Ureter (tissue), 1 donor: Measurements from ENCODE around the gene CDC123. TPM values are rescaled to one million over a fixed set of nuclear protein-coding genes. Genes with fewer than 3 reads are reported as not detected.
"Not testable (repeated sequence)": the region's sequence is repeated elsewhere in the genome, so short reads cannot be mapped to it uniquely, and the experiment has no call there.

Experiments
- DNase-seq: peaks from one replicate; pipeline ENCODE4 v3.0.0-alpha.2; 2020; ENCODE audit warnings: low spot score
- total RNA-seq: library from RNA; stranded (reverse); gene quantifications from one replicate; pipeline ENCODE4 v1.2.4, GENCODE V29; 2023
- donor health status: DM: yes; HTN: yes; CAD: no.

The CDC123 gene, protein sequence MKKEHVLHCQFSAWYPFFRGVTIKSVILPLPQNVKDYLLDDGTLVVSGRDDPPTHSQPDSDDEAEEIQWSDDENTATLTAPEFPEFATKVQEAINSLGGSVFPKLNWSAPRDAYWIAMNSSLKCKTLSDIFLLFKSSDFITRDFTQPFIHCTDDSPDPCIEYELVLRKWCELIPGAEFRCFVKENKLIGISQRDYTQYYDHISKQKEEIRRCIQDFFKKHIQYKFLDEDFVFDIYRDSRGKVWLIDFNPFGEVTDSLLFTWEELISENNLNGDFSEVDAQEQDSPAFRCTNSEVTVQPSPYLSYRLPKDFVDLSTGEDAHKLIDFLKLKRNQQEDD
- total RNA-seq: 60.7 TPM

DNA sequence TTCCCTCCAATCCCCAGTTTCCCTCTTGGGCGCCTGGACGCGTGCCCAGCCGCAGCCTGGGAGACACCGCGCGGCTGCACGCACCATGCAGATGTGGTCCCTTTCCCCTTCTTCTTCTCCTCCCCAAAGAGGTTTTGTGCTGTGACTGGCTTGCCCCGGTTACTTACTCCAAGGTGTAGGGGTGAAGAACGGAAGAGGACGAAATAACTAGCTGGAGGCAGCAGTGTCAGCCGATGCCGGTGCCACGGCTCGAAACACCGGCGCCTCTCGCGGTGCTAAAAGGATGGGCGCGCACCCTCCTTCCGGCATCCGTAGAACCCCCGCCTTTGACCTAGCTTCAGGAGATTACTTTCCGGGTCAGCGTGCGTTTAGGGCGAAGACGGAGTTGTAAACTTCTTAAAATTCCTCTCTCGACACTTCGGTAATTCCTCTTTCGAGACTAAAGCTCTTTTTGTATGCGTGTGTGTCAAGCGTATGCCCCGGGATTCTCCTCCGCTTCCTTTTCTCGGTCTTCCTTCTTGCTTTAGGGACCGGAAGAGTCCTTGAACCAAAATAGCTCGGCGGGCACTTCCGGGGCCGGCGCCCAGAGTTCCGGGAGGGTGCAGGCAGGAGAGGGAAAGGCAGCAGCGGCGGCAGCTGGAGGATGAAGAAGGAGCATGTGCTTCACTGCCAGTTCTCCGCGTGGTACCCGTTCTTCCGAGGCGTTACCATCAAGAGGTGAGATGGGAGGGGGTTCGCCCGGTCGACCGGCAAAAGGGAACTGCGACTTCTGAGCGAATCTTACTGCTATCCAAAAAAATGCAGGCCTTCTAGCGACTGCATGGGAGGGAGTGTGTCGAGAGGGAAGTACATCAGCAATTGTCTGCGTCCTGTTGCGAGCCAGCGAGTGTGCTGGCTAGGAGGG lies at the start of gene CDC123, which contains the start of gene NUDT5:
CDC123 (plus strand) TSS at position 586 of the 904 bp plus-strand sequence; CDS start at position 644, 58 bp downstream.
NUDT5 (minus strand) TSS at position 289 of the 904 bp plus-strand sequence. CDS start 9,600 bp downstream, outside the sequence.
- peak; percentile 87 for DNase-seq

DNA sequence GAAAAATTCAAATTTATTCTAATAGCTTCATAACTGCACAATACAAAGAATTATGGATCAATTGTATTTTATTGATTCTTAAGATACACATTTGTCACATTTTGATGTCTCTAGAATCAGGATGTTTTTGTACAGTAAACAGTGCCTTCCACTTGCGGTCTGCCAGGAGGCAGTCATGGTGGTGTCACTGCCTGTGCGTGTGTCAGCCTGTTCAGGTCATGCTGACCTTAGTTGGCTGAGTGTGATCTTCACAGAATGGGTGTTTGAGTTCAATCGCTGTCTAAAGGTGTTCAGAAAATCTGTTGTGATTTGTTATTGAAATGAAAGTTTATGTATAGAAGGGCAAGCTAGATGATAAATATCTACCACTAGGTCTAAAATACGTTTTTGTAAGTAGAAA lies 45.8 kb upstream of the CDC123 start:
- no peak for DNase-seq

DNA sequence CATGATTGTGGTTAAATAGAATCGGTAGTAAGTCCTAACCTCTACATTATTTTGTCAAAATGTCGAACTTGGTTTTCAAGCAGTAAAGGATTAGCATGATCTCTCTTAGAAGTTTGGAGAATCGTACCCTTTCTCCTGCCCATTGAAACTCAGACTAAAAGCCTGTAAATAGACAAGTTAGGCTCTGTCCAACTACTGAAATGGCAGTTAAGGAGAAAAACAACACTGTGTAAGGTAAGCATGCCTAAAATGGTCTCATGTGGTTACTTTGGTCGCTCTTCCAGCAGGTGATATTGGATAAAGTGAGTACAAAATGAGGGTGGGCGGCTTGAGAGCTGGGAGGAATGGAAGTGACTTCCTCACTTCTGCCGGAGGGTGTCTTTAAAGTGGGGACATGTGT lies 41.5 kb upstream of the CDC123 start:
- no peak for DNase-seq

DNA sequence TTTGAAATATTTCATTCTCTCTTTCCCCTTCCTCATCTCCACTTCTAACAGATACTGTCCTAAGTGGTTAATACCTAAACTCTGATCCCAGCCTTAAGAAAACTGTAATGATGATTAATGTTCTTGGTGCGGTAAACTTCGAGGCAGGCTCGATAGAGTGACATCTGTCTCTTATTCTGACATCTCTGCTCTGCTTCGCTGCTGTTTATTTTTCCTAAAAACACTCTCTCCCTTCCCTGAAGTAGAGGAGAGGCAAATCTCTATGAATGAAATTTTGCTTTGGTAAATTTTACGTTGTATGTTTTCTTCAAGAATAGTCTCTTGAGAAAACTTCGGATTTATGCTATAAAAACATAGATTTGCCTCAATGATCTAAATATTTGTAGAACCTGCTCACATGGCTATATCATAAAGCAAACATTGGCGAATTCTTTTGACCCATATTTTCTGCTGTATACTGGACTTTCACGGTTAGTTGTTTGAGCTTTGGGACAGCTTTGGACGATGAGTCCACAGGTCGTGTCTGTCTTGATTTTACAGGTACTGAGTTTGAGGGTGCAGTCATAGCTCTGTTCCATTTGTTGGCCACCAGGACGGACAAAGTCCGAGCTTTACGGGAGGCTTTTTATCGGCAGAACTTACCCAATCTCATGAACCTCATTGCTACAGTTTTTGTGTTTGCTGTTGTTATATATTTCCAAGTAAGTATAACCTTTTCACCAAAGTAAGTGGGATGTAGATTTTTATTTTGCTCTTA lies 39.4 kb upstream of the CDC123 start:
- DNase-seq: no peak

DNA sequence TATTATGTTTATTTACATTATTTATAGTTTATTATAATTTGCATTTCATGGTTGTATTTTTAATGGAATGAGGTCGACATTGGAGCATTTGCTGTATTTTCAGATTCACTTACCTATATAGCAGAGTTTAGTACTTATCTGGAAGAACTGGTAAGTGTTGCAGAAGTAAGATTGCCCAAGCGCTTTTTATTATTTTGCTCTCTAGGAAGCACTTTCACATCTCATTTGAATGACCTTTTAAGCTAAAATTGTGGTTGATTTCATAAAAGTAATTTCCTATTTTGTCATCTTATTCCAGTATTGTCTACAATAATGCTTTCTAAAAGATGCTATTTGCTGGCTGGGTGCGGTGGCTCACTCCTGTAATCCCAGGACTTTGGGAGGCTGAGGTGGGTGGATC lies 37.9 kb upstream of the CDC123 start:
- DNase-seq: no peak

DNA sequence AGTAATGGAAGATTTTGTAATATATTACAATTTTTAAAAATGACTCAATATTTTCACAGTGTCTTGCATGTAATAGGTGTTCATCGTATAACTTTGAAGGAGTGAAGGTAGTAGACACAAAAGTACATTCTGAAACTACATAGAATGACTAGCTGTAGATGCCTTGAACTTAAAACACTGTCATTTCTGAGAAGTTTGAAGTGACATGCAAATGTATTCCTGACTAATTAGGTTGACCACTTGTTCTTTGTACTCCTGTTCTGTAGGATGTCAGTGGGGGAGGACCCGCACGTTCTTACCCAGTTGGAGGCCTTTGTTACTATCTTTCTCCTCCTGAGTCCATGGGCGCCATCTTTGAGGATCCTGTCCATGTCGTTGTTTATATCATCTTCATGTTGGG lies 35.3 kb upstream of the CDC123 start:
- DNase-seq: no peak

DNA sequence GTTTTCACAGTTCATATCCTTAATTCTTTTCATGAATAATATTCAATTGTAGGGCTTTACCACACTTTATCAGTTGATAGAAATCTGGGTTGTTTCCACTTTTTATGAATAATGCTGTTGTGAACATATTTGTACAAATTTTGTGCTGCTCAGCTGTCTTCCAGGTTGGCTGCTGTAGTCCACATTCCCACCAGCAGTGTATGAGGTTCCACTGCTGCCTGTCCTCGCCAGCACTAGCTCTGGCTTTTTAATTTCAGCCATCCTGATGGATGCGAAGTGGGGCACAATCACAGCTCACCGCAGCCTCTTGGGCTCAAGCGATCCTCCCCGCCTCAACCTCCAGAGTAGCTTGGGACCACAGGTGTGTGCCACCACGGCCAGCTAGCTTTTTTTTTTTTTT lies 33.1 kb upstream of the CDC123 start:
- no peak for DNase-seq

DNA sequence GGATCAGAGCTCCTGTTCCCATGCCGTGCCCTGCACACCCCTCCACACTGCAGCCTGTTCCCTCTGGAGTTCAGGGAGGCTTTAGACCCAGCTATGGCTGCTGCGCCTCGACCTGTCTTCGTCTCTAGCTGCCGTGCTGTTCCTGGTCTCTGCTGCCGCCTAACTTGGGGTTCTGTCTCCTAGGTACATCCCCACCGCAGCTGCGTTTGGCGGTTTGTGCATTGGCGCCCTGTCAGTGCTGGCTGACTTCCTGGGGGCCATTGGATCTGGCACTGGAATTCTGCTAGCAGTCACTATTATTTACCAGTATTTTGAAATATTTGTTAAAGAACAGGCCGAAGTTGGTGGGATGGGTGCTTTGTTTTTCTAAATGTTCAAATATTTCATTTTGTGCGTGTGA lies 31.9 kb upstream of the CDC123 start:
- DNase-seq: no peak

DNA sequence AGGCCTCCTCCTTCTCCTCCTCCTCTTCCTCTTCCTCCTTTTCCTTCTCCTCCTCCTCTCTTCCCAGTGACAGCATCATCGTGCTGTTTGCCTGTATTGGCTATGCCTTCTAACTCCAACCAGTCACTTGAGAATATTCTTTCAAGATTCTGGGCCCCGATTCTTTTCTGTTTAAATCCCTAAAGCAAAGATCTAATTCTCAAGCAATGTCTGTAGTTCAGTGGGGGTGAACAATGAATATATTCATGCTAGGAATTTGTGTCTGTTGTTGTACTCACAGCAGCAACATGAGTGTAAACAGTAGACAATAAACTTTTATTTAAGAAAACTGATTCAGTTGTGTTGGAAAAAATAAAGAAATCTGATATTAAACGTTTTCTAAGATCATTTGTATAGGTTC lies 31.0 kb upstream of the CDC123 start:
- no peak for DNase-seq

DNA sequence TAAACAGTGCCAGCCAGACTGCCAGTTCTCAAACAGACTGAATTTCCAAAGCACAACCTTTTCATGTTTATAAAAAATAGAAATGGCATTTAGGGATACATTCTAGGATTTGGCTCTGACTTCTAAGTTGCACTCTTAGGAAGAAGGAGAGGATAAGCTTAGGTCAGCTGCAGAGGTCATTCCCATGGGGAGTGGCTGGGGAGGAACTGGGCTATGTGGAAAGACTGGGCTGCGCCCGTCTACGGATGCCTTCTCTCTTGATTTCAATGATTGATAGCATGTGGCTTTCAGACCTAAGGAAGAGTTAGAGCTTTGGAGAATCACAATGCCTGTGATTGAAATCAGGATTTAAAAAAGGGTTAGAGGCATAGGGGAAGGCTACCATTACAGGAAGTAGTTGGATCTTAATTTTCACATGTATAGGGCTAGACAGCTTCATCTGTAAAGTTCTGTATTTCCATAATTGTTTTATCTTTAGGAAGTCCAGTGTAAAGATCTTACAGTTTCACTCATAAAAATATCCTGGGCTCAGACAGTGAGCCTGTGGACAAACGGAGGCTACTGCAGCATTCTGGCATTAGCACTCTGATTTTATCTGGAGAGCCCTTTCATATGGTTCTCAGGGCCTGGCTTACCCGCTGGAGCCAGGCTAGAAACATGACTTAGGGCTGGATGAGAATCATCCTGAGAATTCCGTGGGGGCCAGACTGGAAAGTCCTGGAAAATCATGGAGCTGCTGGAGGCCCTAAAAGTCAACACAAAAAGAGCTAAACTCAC lies 29.8 kb upstream of the CDC123 start:
- no peak for DNase-seq

DNA sequence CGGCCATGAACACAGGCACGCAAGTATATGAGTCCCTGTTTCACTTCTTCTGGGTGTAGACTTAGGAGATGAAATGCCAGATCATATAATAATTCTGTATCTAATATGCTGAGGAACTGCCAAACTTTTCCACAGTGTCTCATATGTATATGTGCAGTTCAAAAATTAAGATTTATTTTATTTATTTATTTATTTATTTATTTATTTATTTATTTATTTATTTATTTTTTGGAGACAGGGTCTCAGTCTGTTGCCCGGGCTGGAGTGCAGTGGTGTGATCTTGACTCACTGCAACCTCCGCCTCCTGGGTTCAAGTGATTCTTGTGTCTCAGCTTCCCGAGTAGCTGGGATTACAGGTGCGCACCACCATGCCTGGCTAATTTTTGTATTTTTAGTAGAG lies 24.5 kb upstream of the CDC123 start:
- DNase-seq: not testable (repeated sequence)

DNA sequence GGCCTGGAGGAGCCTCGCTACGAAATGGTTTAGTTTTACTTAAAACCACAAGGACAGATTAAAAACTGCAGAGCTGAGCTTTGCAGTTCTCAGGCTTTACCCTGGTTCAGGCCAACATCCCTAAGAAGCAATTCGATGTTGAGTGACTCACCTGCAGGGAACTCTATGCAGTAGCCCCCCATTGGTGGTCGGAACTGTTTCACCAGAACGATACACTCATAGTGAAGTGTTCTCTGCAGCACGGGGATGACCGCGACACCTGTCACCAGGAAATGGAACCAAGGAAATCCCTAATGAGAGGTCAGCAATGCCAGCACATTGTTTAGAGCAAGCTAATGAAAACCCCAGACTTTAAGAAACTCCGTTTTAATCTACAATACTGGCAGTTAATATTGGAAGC lies 18.3 kb upstream of the CDC123 start:
- no peak for DNase-seq

DNA sequence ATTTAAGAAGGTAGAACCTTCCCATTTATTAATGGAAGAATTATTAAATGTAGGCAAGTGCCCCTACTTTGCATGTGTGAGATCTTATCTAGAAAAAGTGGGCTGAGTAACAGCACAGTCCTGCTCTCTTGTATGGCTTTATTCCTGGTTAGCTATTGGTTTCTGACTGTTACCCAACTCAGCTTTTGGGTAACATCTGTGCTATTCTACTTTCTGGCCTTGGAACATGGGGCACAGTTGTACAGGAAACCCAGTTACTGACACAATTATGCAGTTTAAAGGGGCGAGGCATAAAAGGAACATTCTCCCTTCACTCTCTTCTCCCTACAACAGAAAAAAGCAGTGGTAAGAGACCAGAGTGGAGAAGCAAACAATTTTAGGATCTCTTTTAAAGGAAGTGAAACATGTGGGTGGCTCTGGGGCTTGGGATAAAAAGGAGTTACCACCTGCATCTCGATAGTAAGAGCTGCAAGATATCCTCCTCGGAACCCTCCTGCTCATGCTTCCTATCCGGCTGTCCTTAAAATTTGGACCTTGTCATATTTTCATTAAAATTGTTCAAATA lies 16.3 kb upstream of the CDC123 start:
- no peak for DNase-seq

DNA sequence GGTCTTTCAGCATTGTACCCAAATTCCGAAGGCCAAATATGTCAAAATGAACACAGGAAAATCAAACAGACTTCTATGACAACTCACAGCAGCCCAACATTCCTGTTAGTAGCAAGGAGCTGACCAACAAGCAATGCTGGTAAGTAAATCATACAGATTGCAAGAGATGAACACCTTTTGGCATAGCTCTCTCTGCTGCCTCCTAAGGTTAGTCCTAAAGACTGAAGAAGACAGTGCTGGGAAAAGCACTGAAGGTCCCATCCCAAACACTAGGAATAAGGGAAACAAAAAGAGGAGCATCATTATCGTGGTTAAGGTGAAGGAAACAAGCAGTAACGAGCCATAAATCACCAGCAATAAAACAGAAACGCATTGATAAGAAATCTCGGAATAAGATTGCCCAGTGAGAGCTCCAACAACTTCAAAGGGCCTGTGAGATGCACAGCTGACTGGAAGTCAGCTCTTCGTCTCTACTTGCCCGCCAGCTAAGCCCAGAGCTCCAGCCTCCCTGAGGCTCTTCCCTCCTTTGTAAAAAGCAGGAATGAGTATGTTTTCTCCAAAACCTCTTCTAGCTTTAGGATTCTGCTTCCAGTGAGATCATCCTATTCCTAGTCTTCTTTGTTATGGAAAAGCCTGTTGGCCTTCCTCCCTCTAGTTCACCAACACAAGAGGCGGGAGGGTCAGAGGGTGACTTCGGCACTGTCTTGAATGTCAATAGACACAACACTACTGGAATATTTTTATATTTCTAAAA lies 15.6 kb upstream of the CDC123 start:
- no peak for DNase-seq

DNA sequence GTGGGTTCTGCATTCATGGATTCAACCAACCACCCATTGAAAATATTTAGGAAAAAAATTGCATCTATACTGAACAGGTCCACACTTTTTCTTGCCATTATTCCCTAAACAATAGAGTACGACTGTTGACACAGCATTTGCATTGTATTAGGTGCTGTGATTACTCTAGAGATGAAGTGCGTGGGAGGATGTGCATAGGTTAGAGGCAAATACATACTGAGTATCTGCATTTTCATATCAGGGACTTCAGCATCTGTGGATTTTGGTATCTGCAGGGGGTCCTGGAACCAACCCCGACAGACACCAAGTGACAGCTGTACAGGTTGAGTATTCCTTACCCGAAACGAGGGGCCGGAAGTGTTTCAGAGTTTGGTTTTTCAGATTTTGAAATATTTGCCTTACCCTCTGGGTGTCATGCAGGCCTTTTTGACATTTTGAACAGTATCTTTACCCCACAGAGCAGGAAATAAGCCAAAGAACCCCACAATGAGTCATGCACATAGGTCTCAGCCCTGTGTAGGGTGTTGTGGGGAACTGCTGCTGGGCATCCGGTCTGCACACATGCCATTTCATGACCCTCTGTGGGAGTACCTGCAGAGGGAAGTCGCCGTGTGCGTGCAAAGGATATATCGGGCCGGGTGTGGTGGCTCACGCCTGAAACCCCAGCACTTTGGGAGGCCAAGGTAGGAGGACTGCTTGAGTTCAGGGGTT lies 14.8 kb upstream of the CDC123 start:
- DNase-seq: no peak

DNA sequence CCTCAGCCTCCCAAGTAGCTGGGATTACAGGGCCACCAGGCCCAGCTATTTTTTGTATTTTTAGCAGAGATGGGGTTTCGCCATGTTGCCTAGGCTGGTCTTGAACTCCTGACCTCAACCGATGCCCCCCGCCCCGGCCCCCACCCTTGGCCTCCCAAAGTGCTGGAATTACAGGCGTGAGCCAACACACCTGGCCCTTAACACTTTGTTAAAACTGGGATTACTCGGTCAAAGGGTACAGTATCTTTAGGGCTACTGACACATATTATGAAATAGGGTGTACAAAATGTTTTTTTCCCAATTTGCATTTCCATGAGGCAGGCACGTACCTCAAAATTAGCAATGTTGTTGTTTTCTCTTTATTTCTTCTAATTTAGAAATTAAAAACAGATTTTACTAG lies 11.8 kb upstream of the CDC123 start:
- DNase-seq: no peak

DNA sequence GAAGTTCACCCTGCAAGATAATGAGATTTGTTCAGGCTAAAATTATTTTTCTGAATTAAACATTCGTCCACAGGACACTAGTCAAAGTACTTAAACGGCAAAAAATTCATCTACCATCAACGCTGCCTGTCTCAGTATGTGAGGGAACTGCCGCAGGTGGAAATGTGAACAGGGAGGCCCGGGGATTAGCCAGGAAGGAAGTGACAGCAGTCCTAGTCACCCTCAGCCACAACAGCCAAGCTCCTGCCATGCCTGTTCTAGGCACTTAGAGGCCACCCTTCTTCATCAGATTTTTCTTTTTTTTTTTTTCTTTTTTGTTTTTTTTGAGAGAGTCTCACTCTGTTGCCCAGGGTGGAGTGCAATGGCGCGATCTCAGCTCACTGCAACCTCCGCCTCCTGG lies 9.7 kb upstream of the CDC123 start:
- DNase-seq: no peak

DNA sequence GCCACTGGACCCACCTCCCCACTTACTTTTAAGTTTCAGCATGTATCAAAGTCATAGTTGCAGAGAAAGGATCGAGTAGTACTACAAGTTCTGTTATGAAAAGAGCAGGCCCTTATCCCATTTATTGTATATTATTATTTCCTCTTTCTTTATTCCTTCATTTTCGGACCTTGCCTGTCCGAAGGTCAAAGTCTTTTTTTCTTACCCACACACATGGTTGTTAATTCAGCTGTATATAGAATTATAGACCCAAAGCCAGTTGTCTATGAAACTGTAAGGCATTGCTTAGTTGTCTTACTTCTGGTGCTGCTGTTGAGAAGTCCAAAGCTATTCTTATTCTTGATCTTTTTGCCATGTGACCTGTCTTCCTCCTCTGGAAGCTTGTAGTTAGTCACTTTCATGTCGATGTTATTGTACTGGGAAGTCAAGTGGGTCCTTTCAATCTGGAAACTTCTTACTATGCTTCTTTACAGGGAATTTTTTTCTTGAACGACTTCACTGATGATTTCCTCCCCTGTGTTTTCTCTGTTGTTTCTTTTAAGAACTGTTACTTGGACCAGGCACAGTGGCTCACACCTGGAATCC lies 8.6 kb upstream of the CDC123 start:
- no peak for DNase-seq

DNA sequence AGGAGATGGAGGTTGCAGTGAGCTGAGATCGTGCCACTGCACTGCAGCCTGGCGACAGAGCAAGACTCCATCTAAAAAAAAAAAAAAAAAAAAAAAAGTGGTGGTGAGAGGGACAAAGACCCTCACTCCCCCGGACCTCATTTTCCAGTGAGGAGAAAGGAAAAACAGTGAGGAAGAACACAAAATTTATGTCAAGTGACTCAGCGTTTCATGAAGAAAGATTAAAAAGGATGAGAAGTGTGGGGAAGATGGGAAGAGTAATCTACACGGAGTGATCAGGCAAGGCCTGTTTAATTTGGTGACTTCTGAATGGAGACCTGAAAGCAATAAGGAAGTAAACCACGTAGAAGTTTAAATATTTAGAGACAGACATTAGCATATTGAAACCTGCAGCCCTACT lies 7.3 kb upstream of the CDC123 start:
- no peak for DNase-seq
